NCI-H345 treated with DMSO at 0.1 percent for 48 hours (cell line): Measurements from ENCODE around the gene PAK5.
"Not testable (repeated sequence)": the region's sequence is repeated elsewhere in the genome, so short reads cannot be mapped to it uniquely, and the experiment has no call there.

ENCODE experiments used
- DNase-seq: peaks from one replicate; lab custom pipeline; 2025; ENCODE audit not compliant: unreplicated experiment; lab: John Stamatoyannopoulos, UW

PAK5 gene

DNA sequence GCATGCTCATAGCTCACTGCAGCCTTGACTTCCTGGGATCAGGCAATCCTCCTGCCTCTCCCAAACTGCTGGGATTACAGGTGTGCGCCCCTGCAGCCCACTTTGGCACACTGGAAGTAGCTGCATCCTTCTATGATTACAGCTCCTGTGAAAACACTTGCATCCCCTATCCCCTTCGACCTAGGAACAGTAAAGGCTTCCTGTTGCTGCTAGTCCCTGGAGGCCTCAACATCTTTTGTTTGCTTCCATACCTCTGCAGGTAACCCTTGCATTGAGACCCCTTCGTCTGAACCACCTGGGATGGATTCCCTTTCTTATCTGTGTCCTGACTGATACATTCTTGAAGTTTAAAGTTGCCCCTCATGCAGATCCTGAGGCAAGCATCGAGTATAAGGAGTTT is 152.4 kb downstream of the PAK5 start:
- no peak for DNase-seq

GRCh38 chr20:9686001-9686400 is 152.9 kb downstream of the PAK5 start:
- DNase-seq: no peak

- no peak for DNase-seq
Observed at GRCh38 chr20:9685011-9685410, 153.9 kb downstream of the PAK5 start.

DNA sequence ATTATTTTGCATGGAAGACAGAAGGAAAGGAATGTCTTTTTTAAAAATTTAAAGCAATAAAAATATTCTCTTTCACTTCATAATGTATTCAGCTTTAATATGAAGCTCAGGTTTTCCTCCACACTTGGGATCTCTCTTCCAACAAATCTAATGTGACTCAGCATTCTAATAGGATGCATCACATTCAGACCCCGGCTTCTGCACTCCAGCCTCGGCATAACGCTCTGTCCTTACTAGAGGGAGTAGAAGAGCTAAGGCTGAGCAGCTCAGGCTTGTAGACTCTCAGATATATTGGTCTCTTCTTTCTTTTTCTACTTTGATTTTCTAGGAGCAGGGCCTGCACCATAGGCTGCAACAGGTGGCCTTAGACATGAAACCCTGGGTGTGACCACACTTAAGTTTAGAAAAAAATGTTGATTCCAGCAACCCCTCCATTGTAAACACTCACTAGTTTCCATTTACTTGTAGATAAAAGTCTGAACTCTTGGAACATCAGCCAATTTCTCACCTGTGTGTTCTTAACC is 161.7 kb downstream of the PAK5 start:
- DNase-seq: no peak

DNA sequence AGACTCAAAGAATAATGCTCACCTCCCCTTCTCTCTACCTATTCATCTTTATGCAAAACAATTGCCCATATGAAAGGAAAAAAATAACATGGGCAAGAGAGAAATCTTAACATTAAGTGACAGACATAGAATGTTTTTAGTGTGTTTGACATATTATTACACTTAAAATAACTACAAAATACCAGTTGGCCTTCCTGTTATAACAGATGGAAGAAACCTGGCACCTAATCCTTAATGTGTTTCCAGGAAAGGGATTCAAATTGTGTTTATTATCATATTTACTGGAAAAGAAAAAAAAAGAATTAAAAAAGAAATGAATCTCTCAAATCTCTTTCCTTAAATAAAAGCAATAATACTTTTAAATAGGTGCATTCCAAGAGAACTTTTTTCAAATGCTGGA is 165.9 kb downstream of the PAK5 start:
- no peak for DNase-seq

DNA sequence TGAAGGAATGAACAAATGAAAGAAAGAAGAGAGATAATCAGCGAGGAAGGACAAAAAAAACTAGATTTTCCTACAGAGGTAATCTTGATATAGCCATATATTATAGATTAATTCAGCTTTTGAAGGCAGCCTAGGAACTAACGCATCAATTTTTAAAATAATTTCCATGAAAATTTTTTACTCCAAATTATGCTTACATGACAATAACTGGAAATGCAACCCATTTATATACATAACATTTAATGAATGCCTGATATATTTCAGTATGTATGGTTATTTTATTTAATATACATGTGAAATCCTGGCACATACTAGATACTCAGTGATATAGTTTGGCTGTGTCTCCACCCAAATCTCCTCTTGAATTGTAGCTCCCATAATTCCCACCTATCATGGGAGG is 166.8 kb downstream of the PAK5 start:
- DNase-seq: no peak

DNA sequence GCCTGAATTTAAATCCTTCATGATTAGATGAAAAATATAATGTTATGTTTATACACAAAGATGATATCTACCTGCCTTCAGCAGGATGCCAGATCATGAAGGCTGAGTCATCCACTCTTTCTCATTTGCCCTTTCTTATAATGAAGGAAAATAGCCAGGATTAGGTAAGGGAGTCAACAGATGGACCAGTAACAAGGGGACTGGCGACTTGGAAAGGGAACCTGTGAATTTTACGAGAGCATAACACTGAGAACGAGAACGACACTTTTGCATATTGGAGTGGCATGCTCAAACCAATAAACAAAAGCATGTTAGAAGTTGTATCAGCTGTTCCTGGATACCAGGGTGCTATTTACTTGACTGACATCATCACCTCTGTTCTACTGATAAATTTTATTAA is 170.5 kb downstream of the PAK5 start:
- no peak for DNase-seq

DNA sequence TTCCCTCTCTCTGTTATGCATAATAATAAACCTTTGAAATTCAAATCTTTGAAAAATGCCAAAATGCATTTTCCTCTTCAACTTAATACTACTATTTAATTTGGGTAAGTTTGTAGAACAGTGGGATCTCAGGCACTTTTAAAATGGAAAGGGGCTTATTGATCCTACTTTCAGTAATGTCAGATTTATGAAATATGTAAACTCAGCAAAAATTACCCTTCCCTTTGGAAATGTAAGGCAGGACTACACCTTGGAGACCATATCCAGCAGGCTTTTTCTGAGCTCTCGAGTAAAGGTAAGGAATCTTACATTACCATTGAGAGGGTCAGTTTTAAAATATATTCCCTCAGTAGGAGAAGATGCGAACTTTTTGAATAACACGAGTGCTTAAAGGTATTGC is 175.5 kb downstream of the PAK5 start:
- no peak for DNase-seq

- no peak for DNase-seq
Observed at GRCh38 chr20:9660236-9660868, 178.5 kb downstream of the PAK5 start.

DNA sequence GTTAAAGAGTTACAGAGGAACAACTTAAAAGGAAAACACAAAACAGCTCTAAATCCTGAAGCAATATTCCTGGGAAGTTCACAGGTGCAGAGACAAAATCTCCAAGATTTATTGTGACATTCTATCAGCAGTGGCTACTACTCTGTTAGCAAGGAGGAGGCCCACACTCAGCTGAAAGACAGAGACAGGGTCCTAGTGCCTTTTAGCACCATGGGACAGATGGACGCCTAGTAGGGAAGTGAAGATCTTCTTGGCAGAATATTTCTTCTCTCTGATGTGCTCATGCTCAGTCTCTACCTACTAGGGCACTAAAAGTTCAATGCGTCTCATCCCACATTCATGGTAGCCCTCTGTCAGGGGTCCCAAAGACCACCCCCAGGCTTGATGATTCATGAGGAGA is 191.1 kb downstream of the PAK5 start:
- DNase-seq: no peak

DNA sequence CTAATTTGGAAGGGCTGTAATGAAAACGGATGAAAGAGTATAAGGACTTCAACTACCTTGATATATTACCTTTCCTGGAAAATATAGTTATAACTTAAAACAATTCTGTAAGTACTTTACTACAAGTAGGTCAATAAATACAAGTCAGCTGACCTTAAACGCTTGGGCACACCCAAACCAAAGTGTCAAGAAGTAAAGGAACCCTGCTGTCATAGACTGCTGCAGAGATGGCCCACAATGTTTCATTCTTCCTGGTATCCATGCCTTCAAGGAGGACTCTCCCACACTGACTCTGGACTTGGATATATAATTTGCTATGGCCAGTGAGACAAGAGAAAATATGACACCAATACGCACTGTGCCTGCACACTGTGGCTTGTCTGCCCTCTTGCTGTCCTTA is 192.5 kb downstream of the PAK5 start:
- no peak for DNase-seq

- no peak for DNase-seq
Observed at GRCh38 chr20:9642882-9643281, 196.0 kb downstream of the PAK5 start.

- DNase-seq: not testable (repeated sequence)
Observed at GRCh38 chr20:9641499-9642000, 197.3 kb downstream of the PAK5 start.

GRCh38 chr20:9637889-9638288 is 201.0 kb downstream of the PAK5 start:
- no peak for DNase-seq

DNA sequence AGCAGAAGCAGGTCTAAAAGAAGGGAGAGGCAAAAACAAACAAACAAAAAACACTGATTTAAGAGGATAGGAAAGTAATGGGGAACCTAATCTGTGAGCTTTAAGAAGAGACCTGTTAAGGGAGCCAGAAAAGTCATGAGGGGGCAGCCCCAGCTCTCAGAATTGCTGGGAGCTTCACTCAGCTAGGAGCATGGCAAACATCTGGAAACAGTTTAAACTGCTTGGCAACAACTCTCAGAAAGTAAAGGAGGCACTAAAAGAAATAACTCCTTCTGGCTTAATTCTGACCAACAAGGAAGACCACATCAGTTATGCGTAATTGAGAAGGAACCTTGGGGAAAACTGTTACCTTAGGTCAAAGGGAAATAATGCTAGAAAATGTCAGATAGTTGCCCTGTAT is 203.1 kb downstream of the PAK5 start:
- DNase-seq: no peak

DNA sequence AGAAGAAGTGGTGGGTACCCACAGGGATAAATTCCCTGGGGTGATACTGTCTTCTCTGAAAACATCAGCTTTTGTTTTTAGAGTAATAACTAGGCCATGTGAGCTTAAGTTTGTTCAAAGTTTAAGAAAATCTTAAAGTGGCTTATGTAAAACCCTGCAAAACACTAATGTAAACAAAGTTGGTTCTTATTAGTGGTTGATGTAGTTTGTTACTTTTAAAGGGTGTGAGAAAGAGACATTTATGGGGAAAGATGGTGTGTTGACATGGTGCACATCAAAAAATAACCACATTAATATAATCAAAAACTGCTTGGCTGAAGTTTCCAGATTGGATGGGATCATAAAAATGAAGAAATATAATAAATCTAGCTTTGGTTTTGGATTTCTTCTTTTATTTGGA is 204.5 kb downstream of the PAK5 start:
- no peak for DNase-seq

DNA sequence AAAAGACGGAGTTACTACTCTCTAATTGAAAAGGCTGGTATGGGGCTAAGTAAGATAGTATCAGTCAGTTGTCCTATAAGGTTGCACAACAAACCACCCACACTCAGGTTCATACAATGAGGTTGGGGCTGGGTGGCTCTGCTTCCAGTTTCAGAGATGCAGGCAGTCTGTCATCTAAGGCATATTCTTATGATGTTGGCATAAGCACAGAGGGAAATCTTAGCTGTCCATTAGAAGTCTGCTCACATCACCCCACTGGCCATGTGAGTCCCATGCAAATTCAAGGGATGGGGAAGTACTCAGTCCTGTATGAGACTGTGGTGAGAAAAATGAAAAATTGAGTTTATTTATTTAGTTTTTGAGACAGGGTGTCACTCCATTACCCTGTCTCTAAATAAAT is 205.9 kb downstream of the PAK5 start:
- DNase-seq: no peak

- no peak for DNase-seq
Observed at GRCh38 chr20:9632265-9632664, 206.6 kb downstream of the PAK5 start.

GRCh38 chr20:9630554-9630953 is 208.3 kb downstream of the PAK5 start:
- no peak for DNase-seq

- no peak for DNase-seq
Observed at GRCh38 chr20:9629831-9630230, 209.0 kb downstream of the PAK5 start.

DNA sequence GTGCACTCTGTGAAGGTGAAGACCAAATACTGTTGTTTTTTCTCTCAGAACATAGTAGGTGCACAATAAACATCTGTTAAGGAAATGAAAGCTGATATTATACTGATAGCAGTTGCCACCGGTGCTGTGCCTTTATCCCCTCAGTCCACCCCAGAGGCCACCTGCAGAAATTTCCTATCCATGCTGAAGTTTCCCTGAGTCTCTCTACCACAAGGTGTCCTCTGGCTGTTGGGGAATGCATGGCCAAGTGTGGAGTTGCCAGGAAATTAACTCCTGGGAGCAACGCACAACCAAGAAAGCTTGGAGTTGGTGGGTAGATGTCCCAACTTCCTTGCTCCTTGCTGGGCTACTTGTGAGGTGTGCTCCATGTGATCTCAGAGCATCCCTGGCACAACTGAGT is 210.3 kb downstream of the PAK5 start:
- no peak for DNase-seq

- no peak for DNase-seq
Observed at GRCh38 chr20:9628141-9628540, 210.7 kb downstream of the PAK5 start.

DNA sequence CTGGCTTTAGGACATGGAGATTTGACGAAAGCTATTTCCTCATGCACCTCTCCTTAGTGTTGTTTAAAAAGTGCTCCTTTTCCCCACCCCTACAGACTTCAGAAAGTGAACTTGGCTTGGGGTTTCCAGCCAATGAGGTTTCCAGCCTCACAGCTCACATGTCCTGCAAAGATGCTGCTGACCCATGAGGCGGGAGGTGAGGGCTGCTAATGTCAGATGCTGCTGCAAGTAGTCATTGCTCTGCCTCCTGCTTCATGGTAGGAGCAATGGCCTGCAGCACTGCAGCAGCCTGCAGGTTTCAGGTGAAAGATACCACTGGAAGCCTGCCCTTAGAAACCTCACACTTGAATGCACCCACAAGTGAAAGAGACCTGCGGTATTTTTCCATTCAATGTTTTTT is 211.7 kb downstream of the PAK5 start:
- DNase-seq: no peak
